Esophagus muscularis mucosa (tissue), 4 donors: Measurements from ENCODE around the gene DOCK6. TPM values are rescaled to one million over a fixed set of nuclear protein-coding genes. Genes with fewer than 3 reads are reported as not detected.
A peak's percentile ranks its signal among the peaks of the same experiment; 100 is the strongest.

ENCODE experiments used
- DNase-seq: peaks from one replicate; pipeline ENCODE4 v3.0.0-alpha.2; 2017; ENCODE audit errors: extremely low spot score
- H3K27ac ChIP-seq, 4 donors: fragments of 200-600 bp; sonication (generic); replicated peaks in 1 of 4; 1 replicate in 3 of 4; 2 replicates in 1 of 4; pipeline ENCODE4 v1.5.1; 2016 to 2019; ENCODE audit warnings: mild to moderate bottlenecking in 1 of 4
- H3K27me3 ChIP-seq, 4 donors: fragments of 200-600 bp; sonication (generic); one replicate each; pipeline versions ENCODE4 v1.5.1 to v1.6.0; 2016 to 2019
- H3K36me3 ChIP-seq, 4 donors: fragments of 200-600 bp; sonication (generic); one replicate each; pipeline ENCODE4 v1.5.1; 2016 to 2019
- H3K4me1 ChIP-seq, 4 donors: fragments of 200-600 bp; sonication (generic); one replicate each; pipeline ENCODE4 v1.5.1; 2016 to 2019
- H3K4me3 ChIP-seq, 4 donors: fragments of 200-600 bp; sonication (generic); 1 replicate in 2 of 4; 2 replicates in 2 of 4; pipeline ENCODE4 v1.5.1; 2016 to 2019; ENCODE audit warnings: mild to moderate bottlenecking in 4 of 4, moderate library complexity in 1 of 4
- H3K9me3 ChIP-seq, 4 donors: fragments of 200-600 bp; sonication (generic); 1 replicate in 3 of 4; 2 replicates in 1 of 4; pipeline ENCODE4 v1.5.1; 2016 to 2019
- EP300 ChIP-seq: sonication (generic); formaldehyde crosslinking; IDR thresholded peaks from one replicate; pipeline ENCODE4 v1.6.1; 2017; ENCODE audit warnings: antibody characterized with exemption
- POLR2A ChIP-seq: fragments of 450-650 bp; IDR thresholded peaks from one replicate; pipeline ENCODE4 v1.6.1; 2017; ENCODE audit warnings: antibody characterized with exemption, moderate library complexity, mild to moderate bottlenecking, low read depth
- POLR2AphosphoS5 ChIP-seq, 2 donors: sonication (generic); formaldehyde crosslinking; IDR thresholded peaks; one replicate each; pipeline ENCODE4 v1.6.1; 2017; ENCODE audit warnings: antibody characterized with exemption in 2 of 2
- WGBS: methylation state at CpG from one replicate; pipeline ENCODE4 v1.1.5; 2018; 5-methylcytosine and 5-hydroxymethylcytosine counted together
- intact Hi-C: fragments of 100-400 bp; cut with DNase I; formaldehyde crosslinking; loops from one replicate; pipeline ENCODE4 v1.15.1; 2023
- total RNA-seq, 4 donors: library from RNA; depleted of rRNA; stranded (reverse); fragments of >200 nt; gene quantifications; one replicate each; pipeline versions ENCODE4 v1.1.0 to v1.2.1, GENCODE V29; 2016
- TF ChIP-seq, protein P1 (sequence below), 3 experiments: fragments of 200-600 bp in 2 of 3; fragments of 450-650 bp in 1 of 3; sonication (generic) in 2 of 3; IDR thresholded peaks; one replicate each; pipeline ENCODE4 v1.5.1; 2017 to 2019; ENCODE audit warnings: antibody characterized with exemption in 3 of 3, mild to moderate bottlenecking in 2 of 3, moderate library complexity in 1 of 3

The DOCK6 gene
- total RNA-seq, 4 donors from 2014 or later: 32.6 to 51.0 (median 40.1) TPM

- Histone ChIP-seq H3K36me3 (peaks cover 0 to 59% (median 26%) of the 10 kb centered on the region in 4 donors), H3K4me1 (peaks cover 41 to 77% (median 63%) of the 10 kb centered on the region in 4 donors), H3K27ac (peak overlapping the region; percentile 89 to 96 (median 93)), H3K9me3 (no peaks in the 10 kb centered on the region), H3K27me3 (no peaks in the 10 kb centered on the region), H3K4me3 (no peak overlapping the region)
- no peak for TF ChIP-seq EP300
- TF ChIP-seq, protein P1, sequence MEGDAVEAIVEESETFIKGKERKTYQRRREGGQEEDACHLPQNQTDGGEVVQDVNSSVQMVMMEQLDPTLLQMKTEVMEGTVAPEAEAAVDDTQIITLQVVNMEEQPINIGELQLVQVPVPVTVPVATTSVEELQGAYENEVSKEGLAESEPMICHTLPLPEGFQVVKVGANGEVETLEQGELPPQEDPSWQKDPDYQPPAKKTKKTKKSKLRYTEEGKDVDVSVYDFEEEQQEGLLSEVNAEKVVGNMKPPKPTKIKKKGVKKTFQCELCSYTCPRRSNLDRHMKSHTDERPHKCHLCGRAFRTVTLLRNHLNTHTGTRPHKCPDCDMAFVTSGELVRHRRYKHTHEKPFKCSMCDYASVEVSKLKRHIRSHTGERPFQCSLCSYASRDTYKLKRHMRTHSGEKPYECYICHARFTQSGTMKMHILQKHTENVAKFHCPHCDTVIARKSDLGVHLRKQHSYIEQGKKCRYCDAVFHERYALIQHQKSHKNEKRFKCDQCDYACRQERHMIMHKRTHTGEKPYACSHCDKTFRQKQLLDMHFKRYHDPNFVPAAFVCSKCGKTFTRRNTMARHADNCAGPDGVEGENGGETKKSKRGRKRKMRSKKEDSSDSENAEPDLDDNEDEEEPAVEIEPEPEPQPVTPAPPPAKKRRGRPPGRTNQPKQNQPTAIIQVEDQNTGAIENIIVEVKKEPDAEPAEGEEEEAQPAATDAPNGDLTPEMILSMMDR (IDR thresholded peaks at IDR 0.05): no peak
- intact Hi-C loops: no loop called here
- WGBS: 97% methylated on average over 13 of the region's 24 CpGs
- no peak for DNase-seq
These were observed 60.5 kb downstream of the DOCK6 start for GRCh38 chr19:11201791-11202190.

- TF ChIP-seq EP300: no peak
- TF ChIP-seq POLR2A: no peak
- no peak for TF ChIP-seq POLR2AphosphoS5 (IDR thresholded peaks at IDR 0.05)
- TF ChIP-seq, protein P1 (IDR thresholded peaks at IDR 0.05): no peak
- Histone ChIP-seq H3K9me3 (no peaks in the 10 kb centered on the region), H3K36me3 (peaks cover 0 to 53% (median 23%) of the 10 kb centered on the region in 4 donors), H3K27ac (peak overlapping the region; percentile 89 to 96 (median 93)), H3K4me1 (peaks cover 41 to 76% (median 70%) of the 10 kb centered on the region in 4 donors), H3K4me3 (no peak overlapping the region), H3K27me3 (no peaks in the 10 kb centered on the region)
- intact Hi-C loops: no loop called here
- 93% methylated on average over 7 of the region's 9 CpGs for WGBS
- DNase-seq: no peak
These were observed 61.4 kb downstream of the DOCK6 start for GRCh38 chr19:11200931-11201330.

DNA sequence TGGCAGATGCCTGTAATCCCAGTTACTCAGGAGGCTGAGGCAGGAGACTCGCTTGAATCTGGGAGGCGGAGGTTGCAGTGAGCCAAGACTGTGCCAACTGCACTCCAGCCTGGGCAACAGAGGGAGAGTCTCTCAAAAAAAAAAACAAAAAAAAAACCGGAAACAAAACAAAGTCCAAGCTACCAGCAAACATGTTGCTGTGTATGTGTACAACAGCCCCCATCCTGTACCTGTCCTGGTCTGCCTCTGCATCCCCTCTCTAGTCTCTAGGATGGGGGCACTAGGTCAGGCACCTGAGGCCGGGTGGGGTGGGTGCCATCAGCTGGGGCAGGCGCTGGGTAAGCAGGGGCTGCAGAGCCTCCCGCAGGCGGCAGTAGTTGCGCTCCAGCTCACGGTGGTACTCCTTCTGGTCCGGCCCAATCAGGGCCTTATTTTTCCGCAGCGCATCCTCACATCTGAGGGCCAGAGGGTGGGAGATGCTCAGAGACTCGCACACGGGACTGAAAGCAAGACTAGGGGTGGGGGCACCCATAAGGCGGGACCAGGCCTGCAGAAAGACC lies 62.2 kb downstream of the DOCK6 start:
- H3K27ac ChIP-seq: peak overlapping the region; percentile 89 to 96 (median 93)
- no peak for TF ChIP-seq POLR2AphosphoS5 (IDR thresholded peaks at IDR 0.05)
- TF ChIP-seq, protein P1 (IDR thresholded peaks at IDR 0.05): no peak
- no peak for TF ChIP-seq POLR2A
- no peak for TF ChIP-seq EP300
- H3K36me3 ChIP-seq: peaks cover 0 to 58% (median 28%) of the 10 kb centered on the region in 4 donors
- intact Hi-C loops: no loop called here
- H3K9me3 ChIP-seq: no peaks in the 10 kb centered on the region
- DNase-seq: no peak
- H3K27me3 ChIP-seq: no peaks in the 10 kb centered on the region
- no peak overlapping the region for H3K4me3 ChIP-seq
- WGBS: 92% methylated on average over 15 of the region's 15 CpGs
- peaks cover 47 to 76% (median 71%) of the 10 kb centered on the region in 4 donors for H3K4me1 ChIP-seq

- TF ChIP-seq EP300: no peak
- no peak for TF ChIP-seq POLR2AphosphoS5 (IDR thresholded peaks at IDR 0.05)
- TF ChIP-seq, protein P1 (IDR thresholded peaks at IDR 0.05): no peak
- no peak for TF ChIP-seq POLR2A
- Histone ChIP-seq H3K27ac (peak overlapping the region; percentile 89 to 98 (median 96)), H3K9me3 (no peaks in the 10 kb centered on the region), H3K36me3 (peaks cover 0 to 64% (median 30%) of the 10 kb centered on the region in 4 donors), H3K4me3 (no peak overlapping the region), H3K27me3 (no peaks in the 10 kb centered on the region), H3K4me1 (peaks cover 47 to 76% (median 71%) of the 10 kb centered on the region in 4 donors)
- DNase-seq: no peak
- WGBS: 84% methylated on average over 5 of the region's 5 CpGs
- intact Hi-C loops: no loop called here
These were observed 62.8 kb downstream of the DOCK6 start for GRCh38 chr19:11199517-11199916.
